DMS53 treated with DMSO at 0.1 percent for 48 hours (cell line): ENCODE data around the gene S100B.
"Not testable (repeated sequence)": the region's sequence is repeated elsewhere in the genome, so short reads cannot be mapped to it uniquely, and the experiment has no call there.

ENCODE experiments used
- DNase-seq: peaks from one replicate; lab custom pipeline; 2025; ENCODE audit not compliant: unreplicated experiment; lab: John Stamatoyannopoulos, UW

S100B gene

DNA sequence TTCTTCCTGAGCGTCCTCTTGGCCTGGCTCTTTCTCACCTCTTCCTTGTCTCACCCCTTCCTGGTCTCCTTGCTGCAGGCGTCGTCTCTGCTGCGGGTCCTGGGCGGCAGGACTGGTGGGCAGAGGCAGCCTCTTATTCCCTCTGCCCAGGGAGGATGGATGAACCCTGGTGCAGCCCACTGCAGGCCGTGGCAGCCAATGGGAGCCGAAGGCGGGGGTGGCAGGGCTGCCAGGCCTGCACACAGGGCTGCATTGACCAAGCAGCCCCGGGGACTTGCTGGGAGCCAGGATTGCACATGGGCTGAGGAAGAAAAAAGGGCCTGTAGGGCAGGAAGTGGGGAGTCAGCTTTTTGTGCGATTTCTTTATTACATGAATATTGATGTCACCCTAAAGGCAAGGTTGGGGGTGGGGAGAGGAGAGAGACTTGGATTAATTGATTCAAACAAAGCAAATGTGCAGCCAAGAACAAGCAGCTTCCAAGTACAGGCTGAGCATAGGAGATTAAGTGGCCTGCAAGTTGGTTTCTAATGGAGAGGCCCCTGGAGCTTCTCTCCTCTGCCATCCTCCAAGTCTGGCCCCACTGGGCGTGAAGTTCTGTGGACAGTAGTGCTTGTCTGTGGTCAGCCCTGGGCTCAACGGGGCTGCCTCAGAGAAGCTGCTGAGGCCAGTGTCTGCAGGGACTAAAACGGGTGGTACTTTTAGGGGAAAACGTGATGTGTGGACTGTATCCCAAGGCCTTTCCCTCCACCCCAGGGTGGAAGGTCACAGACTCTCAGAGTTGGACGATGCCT, at the start of gene S100B:
TSS of gene S100B (minus strand) at position 108 of the 792 bp plus-strand sequence. CDS start 2,667 bp downstream, outside the sequence.
- DNase-seq: no peak

DNA sequence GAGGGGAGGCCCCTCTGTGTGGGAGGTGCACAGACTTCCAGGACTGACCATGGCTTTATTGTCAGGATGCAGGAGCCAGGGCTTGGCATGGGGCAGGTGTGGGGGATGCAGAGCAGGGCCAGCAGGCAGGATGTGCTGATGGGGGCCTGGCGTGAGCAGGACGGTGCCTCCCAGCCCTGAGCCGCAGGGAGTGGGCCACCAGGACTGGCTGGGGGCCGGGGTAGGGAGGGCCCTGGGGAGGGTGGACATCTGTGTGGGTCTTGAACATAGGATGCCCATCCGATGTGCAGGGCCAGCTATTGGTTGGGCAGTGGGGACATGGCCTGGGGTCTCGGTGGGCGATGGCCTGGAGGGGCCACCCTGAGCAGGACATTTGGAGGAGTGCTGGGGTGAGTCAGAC, 46.2 kb upstream of the S100B start:
- DNase-seq: no peak

DNA sequence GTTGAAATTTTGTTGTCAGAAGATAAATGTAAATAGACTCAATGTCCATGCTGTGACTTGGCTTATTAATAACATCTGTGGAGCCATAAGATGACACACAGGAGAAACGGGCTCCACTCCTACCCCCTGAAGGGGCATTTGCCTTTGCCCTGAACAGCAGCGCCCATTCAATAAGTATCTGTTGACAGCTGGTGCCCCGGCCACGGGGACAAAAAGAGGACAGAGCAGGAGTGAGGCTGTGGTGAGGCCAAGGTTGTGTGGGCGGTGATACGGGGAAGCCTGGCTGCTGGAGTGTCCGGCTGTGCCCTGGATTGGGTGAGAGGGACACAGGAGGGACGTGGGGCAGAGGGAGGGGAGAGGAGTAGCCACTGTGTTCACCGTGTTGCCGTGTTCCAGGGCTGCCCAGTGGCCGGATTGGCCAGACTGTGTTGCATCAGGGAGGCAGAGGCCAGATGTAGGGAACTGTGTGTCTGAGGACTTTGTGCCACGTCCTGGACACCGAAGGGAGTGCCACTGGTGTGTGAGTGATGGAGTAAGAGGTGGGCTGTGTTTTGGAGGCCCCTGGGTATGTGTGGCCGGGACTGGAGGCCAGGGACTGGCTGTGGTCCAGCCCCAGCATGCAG, 45.7 kb upstream of the S100B start:
- no peak for DNase-seq

DNA sequence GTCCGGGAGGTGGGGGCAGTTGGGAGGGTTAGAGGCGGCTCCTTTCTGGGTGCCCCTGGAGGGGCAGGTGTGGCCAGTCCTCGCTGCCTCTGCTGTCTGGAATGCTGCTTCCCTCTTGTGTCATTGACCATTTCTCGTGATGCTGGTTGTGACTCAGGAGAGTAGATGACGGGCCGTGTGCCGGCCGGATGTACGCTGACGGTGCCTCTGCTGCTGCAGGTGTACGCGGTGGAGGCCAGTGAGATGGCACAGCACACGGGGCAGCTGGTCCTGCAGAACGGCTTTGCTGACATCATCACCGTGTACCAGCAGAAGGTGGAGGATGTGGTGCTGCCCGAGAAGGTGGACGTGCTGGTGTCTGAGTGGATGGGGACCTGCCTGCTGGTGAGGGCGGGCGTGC, 44.5 kb upstream of the S100B start:
- DNase-seq: no peak

DNA sequence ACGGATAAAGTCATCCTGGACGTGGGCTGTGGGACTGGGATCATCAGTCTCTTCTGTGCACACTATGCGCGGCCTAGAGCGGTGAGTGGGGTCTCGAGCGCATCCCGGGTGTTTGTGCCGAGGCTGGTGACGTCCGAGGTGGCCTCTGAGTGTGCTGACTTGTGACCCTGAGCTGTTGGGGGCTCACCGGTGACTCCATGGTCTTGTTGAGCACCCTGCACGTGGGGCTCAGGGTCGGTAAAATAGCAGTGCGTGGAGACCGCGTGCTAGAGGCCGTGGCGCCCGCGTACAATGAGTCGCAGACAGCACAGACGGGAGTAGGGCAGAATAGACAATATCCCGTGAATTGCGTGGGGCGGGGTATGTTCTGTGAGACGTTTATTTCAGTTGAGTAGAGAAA, 43.7 kb upstream of the S100B start:
- DNase-seq: no peak

GRCh38 chr21:46646541-46647154, 41.8 kb upstream of the S100B start:
- DNase-seq: no peak

GRCh38 chr21:46645840-46646239, 41.0 kb upstream of the S100B start:
- no peak for DNase-seq

GRCh38 chr21:46643379-46644177, 38.7 kb upstream of the S100B start:
- DNase-seq: no peak

- no peak for DNase-seq
Observed at GRCh38 chr21:46641656-46642055, 36.8 kb upstream of the S100B start.

- DNase-seq: no peak
Observed at GRCh38 chr21:46639489-46640386, 34.9 kb upstream of the S100B start.

DNA sequence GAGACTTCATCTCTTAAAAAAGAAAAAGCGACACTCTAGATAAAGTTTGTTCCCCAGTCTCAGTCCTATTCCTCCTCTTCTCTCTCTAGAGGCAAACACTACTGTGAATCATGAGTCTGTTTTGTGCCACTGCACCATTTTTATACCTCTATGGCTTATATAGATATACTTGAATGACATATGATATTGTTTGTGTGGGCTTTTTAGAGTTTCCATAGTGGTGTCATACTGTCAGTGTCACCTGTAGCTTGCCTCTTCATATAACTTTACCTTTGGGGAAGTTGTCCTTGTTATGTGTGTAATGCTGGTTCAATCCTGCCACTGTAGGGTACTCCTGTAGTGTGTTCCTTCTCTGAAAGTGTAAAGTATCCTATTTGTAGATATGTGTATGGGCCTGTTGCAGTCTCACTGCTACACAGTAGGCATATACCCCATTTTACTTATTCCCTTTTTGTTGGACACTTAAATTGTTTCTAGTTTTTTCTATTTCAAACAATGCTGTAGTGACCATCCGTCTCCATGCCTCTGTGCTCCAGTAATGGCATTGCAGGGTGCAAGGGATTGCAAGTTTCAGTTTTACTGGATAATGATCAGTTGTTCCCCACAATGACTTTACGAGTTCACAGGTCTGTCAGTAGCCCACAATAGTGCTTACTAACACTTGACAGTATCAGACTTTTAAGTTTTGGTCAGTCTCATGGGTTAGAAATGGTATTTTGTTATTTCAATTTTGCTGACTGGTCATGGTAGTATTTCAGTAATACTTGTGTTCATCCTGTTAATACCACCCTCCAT, 33.3 kb upstream of the S100B start:
- no peak for DNase-seq

- DNase-seq: no peak
Observed at GRCh38 chr21:46636550-46637285, 31.8 kb upstream of the S100B start.

DNA sequence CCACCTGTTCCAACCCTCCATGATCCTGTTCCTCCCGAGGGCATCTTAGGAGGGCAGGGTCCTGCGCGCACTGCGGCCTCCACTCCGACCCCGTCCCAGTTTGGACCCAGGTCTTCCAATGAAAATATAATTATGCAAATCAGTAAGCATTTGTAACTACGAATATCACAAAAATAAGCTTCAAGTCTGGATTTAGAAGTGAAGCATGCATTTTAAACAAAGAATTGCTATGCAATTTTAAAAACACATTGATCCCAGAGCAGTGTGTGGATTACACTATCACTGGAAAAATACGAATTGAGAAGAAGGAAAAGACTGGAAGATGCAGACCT, 31.3 kb upstream of the S100B start:
- DNase-seq: no peak

- DNase-seq: peak; percentile 84
Observed at GRCh38 chr21:46635324-46636180, 30.7 kb upstream of the S100B start, which contains the start of gene PRMT2. TSS of gene PRMT2 (plus strand) at chr21:46635674. CDS start at chr21:46636952, 1,278 bp downstream.

DNA sequence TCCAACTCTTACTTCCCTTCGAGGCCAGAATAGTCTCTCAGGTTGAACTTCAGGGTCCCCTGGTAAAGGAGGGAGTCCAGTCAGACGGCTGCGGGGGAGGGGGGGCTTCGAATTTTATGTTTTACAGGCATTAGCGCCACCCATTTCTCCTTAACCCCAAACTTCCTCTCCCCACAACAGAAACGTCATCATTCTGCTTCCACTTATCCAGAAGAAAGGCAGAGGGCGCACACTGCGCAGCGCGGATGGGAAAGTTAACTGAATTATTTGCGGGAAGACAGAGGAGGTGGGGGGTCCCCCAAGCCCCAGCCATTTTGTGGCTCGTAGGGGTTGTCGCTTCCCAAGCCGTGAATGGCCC, 30.1 kb upstream of the S100B start:
- no peak for DNase-seq

- no peak for DNase-seq
Observed at GRCh38 chr21:46634427-46634826, 29.5 kb upstream of the S100B start.

DNA sequence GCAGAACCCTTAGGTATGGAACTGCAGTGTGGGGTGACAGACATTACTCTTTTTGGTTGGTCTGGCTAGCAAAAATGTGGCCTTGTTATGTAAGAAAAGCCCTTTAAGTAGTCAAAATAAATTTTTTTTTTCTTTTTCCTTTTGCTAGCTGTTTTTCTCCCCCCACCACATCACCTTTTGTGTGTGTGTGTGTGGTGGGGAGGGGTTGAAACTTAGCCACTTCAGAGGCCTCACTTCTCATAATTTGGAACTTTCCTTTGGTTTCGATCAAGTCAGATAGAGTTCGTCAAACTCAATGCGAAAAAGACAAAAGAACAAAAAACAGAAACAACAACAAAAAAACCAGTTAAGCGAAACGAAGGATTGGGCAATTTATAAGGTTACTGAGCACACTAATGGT, 28.7 kb upstream of the S100B start:
- no peak for DNase-seq

DNA sequence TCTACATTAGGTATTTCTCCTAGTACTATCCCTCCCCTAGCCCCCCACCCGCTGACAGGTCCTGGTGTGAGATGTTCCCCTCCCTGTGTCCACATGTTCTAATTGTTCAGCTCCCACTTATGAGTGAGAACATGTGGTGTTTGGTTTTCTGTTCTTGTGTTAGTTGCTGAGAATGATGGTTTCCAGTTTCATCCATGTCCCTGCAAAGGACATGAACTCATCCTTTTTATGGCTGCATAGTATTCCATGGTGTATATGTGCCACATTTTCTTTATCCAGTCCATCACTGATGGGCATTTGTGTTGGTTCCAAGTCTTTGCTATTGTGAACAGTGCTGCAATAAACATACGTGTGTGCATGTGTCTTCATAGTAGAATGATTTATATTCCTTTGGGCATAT, 26.0 kb upstream of the S100B start:
- DNase-seq: not testable (repeated sequence)
